Peyer's patch (tissue), 4 donors: ENCODE results near the gene PTPN23.

Experiments
- CTCF ChIP-seq, 6 experiments: fragments of 450-650 bp in 4 of 6; fragments of 200-600 bp in 2 of 6; sonication (generic) in 1 of 6; IDR thresholded peaks; one replicate each; pipeline ENCODE4 v1.5.1; 2017 to 2019; ENCODE audit warnings: antibody characterized with exemption in 6 of 6, mild to moderate bottlenecking in 3 of 6, moderate library complexity in 1 of 6
- POLR2A ChIP-seq, 2 donors: fragments of 450-650 bp; IDR thresholded peaks; one replicate each; pipeline ENCODE4 v1.5.1; 2017; ENCODE audit warnings: antibody characterized with exemption in 2 of 2, mild to moderate bottlenecking in 2 of 2, moderate library complexity in 2 of 2

- TF ChIP-seq CTCF (IDR thresholded peaks at IDR 0.05) (no peak), POLR2A (IDR thresholded peaks at IDR 0.05) (no peak)
Measured at GRCh38 chr3:47430606-47431005, 49.8 kb downstream of the PTPN23 start.
